ENCODE data around the gene GRK5.

Gene GRK5

GRCh38 chr10:119316002-119316358, 108.6 kb downstream of the GRK5 start:
- no peak for DNase-seq (ENCODE audit: low read depth in 3 of 3)

- no peak for DNase-seq (ENCODE audit: low read depth in 3 of 3)
These were observed 109.3 kb downstream of the GRK5 start for GRCh38 chr10:119316729-119317097.

DNA sequence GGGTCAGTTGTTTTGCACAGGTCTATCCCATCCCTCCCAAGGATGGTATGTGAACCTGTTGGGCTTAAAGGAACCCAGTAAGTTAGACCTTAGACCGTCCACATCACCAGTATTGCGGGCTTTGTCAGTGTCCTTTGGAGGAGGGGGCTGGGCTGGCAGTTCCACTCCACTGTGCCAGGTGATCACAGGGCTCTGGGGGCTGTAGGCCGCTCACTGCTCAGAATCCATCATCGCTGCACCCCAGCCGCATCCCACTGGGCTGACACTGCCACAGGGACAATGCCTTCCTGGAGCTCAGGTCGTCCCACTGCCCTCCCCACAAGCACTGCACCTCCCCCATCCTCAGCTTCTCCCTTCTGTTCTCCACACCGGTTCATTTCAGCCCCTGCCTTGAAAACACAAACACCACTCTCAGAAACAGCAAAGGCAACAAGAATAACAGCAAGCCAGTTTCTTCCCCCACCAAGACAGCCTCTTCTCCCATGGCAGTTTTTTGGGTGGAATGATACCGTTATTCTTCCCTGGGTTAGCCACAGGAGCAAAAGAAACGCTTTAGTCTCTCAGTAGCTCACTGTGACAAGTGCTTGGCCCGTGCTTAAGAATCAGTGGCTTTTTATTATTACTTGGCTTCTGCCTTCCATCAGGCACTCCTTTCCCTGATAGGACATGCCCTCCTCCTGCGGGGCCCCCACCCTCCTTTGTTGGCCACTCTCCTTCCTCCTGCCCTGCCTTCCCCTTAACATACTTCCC, 111.2 kb downstream of the GRK5 start:
- DNase-seq (ENCODE audit: low read depth in 3 of 3): no peak

- DNase-seq (ENCODE audit: low read depth in 3 of 3): no peak
These were observed 112.0 kb downstream of the GRK5 start for GRCh38 chr10:119319161-119319919.

GRCh38 chr10:119319920-119320258, 112.5 kb downstream of the GRK5 start:
- no peak for DNase-seq (ENCODE audit: low read depth in 3 of 3)

DNA sequence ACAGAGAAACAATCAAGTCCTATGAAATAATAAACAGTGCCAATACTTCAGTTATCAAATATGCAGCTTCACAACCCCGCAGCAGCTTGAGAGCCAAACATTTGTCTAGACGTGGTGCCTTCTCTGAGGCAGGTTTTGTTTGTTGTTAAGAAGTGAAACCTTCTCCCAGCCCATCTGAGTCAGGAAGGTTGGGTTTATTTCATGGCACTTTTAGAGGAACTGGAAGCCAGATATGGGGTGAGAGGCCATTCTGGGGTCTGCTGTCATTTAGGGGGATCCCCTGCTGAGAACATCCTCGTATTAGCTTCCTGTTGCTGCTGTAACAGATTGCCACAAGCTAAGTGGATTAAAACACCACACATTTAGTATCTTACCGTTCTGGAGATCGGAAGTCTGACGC, 113.6 kb downstream of the GRK5 start:
- no peak for DNase-seq (ENCODE audit: low read depth in 3 of 3)

DNA sequence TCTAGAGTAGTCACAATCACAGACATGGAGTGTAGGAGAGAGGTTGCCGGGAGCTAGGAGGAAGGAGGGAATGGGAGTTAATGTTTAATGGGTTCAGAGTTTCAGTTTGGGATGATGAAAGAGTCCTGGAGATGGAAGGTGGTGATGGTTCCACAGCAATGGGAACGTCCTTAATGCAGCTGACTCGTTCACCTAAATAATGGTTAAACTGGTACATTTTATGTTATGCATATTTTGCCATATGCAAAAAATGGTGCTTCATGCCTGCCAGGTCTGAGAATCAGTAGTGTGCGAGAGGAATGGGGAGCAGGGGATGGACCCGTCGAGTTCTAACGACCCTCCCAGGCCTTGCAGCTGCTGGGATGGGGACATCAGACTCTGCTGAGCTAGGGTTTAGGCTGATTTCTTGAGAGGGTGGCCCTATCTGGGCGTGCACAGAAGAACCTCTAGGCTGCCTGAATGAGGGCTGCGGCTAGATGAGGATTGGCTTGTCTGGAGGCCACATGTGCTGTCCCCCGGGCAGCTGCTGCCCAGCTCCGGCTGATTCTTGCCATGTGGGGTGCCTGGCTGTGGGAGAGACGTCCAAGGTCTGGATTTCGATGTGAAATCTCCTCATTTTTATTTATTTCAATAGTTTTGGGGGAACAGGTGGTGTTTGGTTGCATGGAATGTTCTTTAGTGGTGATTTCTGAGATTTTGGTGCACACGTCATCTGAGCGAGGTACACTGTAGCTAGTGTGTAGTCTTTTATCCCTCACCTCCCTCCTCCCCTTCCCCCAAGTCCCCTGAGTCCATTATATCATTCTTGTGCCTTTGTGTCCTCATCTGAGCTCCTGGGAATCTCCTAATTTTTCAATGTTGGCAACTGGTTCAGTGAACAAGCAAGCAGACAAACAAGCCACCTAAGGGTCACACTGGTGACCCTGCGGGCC, 116.0 kb downstream of the GRK5 start:
- DNase-seq (ENCODE audit: low read depth in 3 of 3): no peak

DNA sequence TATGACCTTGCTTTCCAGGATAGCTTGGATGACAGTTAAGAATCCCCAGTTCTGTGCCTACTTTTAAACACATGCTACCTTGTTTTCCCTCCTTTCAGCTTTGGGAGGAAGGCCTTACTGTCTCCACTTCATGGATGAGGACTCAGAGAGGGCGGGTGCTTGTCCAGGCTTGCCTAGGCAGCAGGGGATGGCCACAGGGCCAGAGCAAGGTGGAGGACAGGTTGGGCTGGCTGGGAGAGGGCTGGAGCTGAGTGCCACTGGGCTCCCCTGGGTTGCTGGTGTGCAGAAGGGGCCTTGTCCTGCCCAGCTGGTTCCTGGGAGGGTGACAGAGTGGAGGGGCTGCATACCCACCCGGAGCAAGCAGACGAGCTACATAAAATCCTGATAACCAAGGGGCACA, 117.8 kb downstream of the GRK5 start:
- DNase-seq (ENCODE audit: low read depth in 3 of 3): no peak

DNA sequence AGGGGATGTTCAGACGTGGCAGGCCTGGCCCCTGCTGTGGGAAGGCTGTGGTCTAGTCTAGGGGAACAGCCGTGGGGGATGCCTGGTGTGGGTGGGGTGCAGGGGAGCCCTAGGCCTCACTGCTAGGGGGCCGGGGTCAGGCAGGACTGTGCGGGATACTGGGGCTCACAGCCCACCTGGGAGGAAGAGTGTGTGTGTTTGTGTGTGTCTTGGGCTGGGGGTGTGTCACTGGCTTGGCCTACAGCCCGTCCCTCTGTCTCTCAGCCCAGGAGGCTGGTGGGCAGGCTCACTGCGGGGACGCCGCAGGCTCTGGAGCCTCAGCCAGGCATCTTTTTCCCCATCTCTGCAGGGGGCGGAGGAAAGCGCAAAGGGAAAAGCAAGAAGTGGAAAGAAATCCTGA, 118.8 kb downstream of the GRK5 start:
- no peak for DNase-seq (ENCODE audit: low read depth in 3 of 3)

- no peak for DNase-seq (ENCODE audit: low read depth in 3 of 3)
These were observed 119.8 kb downstream of the GRK5 start for GRCh38 chr10:119327096-119327745.

- DNase-seq (ENCODE audit: low read depth in 3 of 3): no peak
These were observed 120.9 kb downstream of the GRK5 start for GRCh38 chr10:119328223-119328622.

- no peak for DNase-seq (ENCODE audit: low read depth in 3 of 3)
These were observed 123.0 kb downstream of the GRK5 start for GRCh38 chr10:119330342-119330741.

DNA sequence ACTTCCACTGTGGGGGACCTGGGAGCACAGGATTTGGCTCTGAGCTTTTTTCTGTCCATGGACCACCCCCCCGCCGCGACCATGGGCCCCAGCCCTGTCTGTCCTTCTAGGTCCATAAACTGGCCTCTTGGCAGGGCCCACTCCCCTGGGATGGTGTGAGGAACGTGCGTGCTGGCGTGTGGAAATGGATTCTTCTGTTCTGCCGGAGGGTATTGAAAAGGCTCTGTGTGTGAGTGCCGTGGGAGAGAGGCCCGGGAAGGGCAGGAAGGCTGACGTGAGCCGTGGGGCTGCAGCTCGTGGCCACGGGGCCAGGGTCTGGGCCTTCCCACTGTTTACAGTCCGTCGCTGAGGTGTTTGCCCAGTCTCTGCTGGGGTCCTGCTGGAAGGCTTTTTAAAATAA, 123.7 kb downstream of the GRK5 start:
- DNase-seq (ENCODE audit: low read depth in 3 of 3): no peak

DNA sequence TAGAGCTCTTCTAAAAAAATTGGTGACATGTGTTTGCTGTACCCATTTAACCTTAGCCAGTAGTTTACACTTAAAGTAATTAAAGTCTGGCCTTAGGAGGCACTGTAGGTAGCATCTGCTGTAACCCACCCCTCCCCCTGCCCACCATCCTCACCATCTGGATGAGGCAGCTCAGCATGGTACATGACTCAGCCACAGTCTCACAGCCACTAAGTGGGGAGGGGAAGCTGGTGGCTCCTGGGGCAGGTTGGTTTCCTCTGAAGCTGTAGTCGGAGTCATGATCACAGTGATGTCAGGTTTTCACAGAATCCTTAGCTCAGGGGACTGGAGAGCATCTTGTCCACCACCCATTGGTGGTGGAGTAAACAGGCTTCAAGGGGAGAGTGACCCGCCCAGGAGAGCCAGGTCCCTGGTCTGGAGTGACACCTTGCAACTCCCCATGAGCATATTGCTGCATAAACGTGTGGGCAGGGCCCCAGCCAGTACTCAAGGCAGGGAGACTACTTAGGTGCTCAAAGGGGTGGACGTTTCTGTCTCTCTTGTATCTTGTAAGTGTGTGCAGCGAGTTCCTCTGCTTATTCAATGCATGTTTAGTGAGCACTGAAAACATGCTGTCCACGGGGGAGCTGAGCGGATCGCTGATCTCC, 125.9 kb downstream of the GRK5 start:
- peak in 2 of 3 experiments; percentile 44 to 48 for DNase-seq (ENCODE audit: low read depth in 3 of 3)

GRCh38 chr10:119335671-119336353, 128.4 kb downstream of the GRK5 start:
- DNase-seq (ENCODE audit: low read depth in 3 of 3): no peak

DNA sequence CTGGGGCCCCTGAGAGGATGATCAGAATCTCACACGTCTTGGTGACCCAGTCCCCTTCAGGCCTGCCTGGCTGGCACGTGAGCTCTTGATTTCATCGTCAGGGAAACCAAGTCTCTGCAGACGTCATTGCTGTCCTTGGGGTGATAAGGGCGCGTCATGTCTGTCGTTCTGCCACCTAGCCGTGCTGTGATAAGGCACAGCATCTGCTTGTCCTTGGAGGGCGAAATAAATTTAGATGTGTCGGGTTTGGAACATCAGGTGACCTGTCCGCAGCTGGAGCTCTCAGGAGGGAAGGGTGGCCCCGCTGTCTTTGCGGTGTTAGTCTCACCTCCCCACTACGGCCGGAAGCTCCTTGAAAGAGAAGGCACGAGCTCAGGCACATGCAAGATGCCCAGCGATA, 129.2 kb downstream of the GRK5 start:
- no peak for DNase-seq (ENCODE audit: low read depth in 3 of 3)

DNA sequence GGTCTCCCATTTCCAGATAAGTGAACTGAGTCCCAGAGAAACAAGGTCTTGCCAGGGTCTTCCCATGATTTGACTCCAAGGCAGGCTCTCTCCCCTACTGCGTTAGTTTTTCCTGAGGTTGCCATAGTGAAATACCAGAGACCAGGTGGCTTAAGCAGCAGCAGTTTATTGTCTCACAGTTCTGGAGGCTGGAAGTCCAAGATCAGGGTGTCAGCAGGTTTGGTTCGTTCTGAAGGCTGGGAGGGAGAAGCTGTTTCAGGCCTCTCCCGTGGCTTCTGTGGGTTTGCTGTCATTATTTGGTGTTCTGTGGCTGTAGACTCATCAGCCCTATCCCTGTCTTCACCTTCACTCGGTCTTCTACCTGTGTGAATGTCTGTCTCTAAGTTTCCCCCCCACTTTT, 129.9 kb downstream of the GRK5 start:
- no peak for DNase-seq (ENCODE audit: low read depth in 3 of 3)

- no peak for DNase-seq (ENCODE audit: low read depth in 3 of 3)
These were observed 130.5 kb downstream of the GRK5 start for GRCh38 chr10:119337796-119338432.

- DNase-seq (ENCODE audit: low read depth in 3 of 3): no peak
These were observed 131.7 kb downstream of the GRK5 start for GRCh38 chr10:119339109-119339508.

GRCh38 chr10:119340893-119341458, 133.6 kb downstream of the GRK5 start:
- DNase-seq (ENCODE audit: low read depth in 3 of 3): no peak

All from stimulated activated CD4-positive, alpha-beta T cell treated with anti-CD3 and anti-CD28 coated beads, TNF-alpha, amount 100 ng/mL, for 4 hours (primary cell).